Right cardiac atrium (tissue), 5 donors: Measurements from ENCODE around the gene CWC15. TPM values are rescaled to one million over a fixed set of nuclear protein-coding genes. Genes with fewer than 3 reads are reported as not detected.
"Not testable (repeated sequence)": the region's sequence is repeated elsewhere in the genome, so short reads cannot be mapped to it uniquely, and the experiment has no call there.

Source experiments
- ATAC-seq, 2 donors: fragments of 200-7000 bp; cut with Tn5 transposase; one replicate each; pipeline versions ENCODE4 v1.8.0 to v1.9.1; 2020; ENCODE audit warnings: moderate library complexity in 2 of 2, mild to moderate bottlenecking in 1 of 2
- DNase-seq, 3 donors: peaks; one replicate each; pipeline ENCODE4 v3.0.0-alpha.2; 2020
- H3K27ac ChIP-seq: one replicate; pipeline ENCODE4 v1.5.1; 2013; ENCODE audit warnings: mild to moderate bottlenecking, low read length, control low read depth, moderate library complexity
- H3K27me3 ChIP-seq: one replicate; pipeline ENCODE4 v1.6.1; 2013; ENCODE audit not compliant: control insufficient read depth, insufficient read depth
- H3K4me1 ChIP-seq: one replicate; pipeline ENCODE4 v1.6.1; 2013; ENCODE audit warnings: low read length; ENCODE audit not compliant: control insufficient read depth, insufficient read depth
- H3K4me3 ChIP-seq: one replicate; pipeline ENCODE4 v1.5.1; 2013; ENCODE audit warnings: low read length, control low read depth
- H3K9me3 ChIP-seq: one replicate; pipeline ENCODE4 v1.6.1; 2013; ENCODE audit warnings: low read length; ENCODE audit not compliant: control insufficient read depth
- WGBS: extraction: QIAGEN DNeasy Blood & Tissue Kit; methylation state at CpG from one replicate; pipeline ENCODE4 v1.1.7; 2013; 5-methylcytosine and 5-hydroxymethylcytosine counted together
- intact Hi-C, 4 donors: fragments of 100-400 bp; cut with DNase I; formaldehyde crosslinking; loops; one replicate each; pipeline versions ENCODE4 v1.11.0 to v1.14.0; 2022 to 2023
- polyA plus RNA-seq: library from polyadenylated mRNA; stranded (reverse); fragments of 200-250 nt; gene quantifications from one replicate; pipeline ENCODE4 v1.2.3, GENCODE V29; 2013
- total RNA-seq, 4 donors: library from RNA; stranded (reverse); fragmentation: NEBNext Ultra II Directional; extraction: Animal tissue kit (Norgen Biotek cat#: 25700); gene quantifications; one replicate each; pipeline ENCODE4 v1.2.1, GENCODE V29; 2021
- donor health status: healthy with polysubstance abuse.
- donor health status: DM: no; HTN: yes; CAD: no.
- donor health status: DM: no; HTN: no; CAD: no.
- donor health status: DM: no; HTN: yes; CAD: no; lungs with severe emphysema.
- donor health status: DM: yes; HTN: yes; CAD: no.

Gene CWC15
- total and polyA plus RNA-seq, 5 donors = 63.6 to 82.7 (median 67.4) TPM

GRCh38 chr11:94913718-94914394, 59.5 kb downstream of the CWC15 start:
- H3K9me3 ChIP-seq, H3K4me1 ChIP-seq, H3K4me3 ChIP-seq, DNase-seq, intact Hi-C loops, H3K27ac ChIP-seq, H3K27me3 ChIP-seq, ATAC-seq: not testable (repeated sequence)
- 96% methylated on average over 2 of the region's 2 CpGs for WGBS

GRCh38 chr11:94912806-94913205, 60.5 kb downstream of the CWC15 start:
- Histone ChIP-seq H3K9me3 (no peaks in the 10 kb centered on the region), H3K4me3 (no peak overlapping the region), H3K4me1 (no peaks in the 10 kb centered on the region), H3K27me3 (no peaks in the 10 kb centered on the region), H3K27ac (no peak overlapping the region)
- ATAC-seq (no peak), DNase-seq (no peak)
- 95% methylated on average over 9 of the region's 9 CpGs for WGBS
- intact Hi-C loops = no loop called here

Other genes starting within 250 kb of the CWC15 start
- 10 to 100 TPM; 46.6 to 84.1 (median 55.3) TPM for gene AMOTL1, start 205.2 kb downstream of the CWC15 start, total RNA-seq
- gene AMOTL1, start 205.2 kb downstream of the CWC15 start, polyA plus RNA-seq = 15.2 TPM
- 1 to 10 TPM in 3 of 4 donors, under 1 TPM in 1; 0.64 to 1.3 (median 1.1) TPM for gene KDM4D, start 153 bp upstream of the CWC15 start, total RNA-seq
- 0.79 TPM for gene KDM4D, start 153 bp upstream of the CWC15 start, polyA plus RNA-seq
- gene KDM4E, start 51.7 kb upstream of the CWC15 start, total RNA-seq = not detected
- not detected for gene KDM4E, start 51.7 kb upstream of the CWC15 start, polyA plus RNA-seq
- not detected for gene KDM4F, start 75.9 kb upstream of the CWC15 start, total RNA-seq
- gene KDM4F, start 75.9 kb upstream of the CWC15 start, polyA plus RNA-seq = not detected
- 10 to 100 TPM; 30.5 to 39.4 (median 35.0) TPM for gene SRSF8, start 93.4 kb upstream of the CWC15 start, total RNA-seq
- 32.1 TPM for gene SRSF8, start 93.4 kb upstream of the CWC15 start, polyA plus RNA-seq
- gene ENDOD1, start 116.3 kb upstream of the CWC15 start, total RNA-seq = 10 to 100 TPM; 12.0 to 19.5 (median 14.6) TPM
- gene ENDOD1, start 116.3 kb upstream of the CWC15 start, polyA plus RNA-seq = 8.8 TPM